Hematopoietic multipotent progenitor cell (in vitro differentiated cells): ENCODE results near the gene TMTC2. TPM values are rescaled to one million over a fixed set of nuclear protein-coding genes. Genes with fewer than 3 reads are reported as not detected.

Source experiments
- DNase-seq, 3 donors: peaks; one replicate each; pipeline ENCODE4 v3.0.0-alpha.2; 2011 to 2015; ENCODE audit warnings: low read depth in 2 of 3, low spot score in 2 of 3
- total RNA-seq: library from RNA; depleted of rRNA; stranded (reverse); fragments of >200 nt; gene quantifications from one replicate; pipeline ENCODE4 v1.2.3, GENCODE V29; 2012

TMTC2 gene
- total RNA-seq, 1 donor, result 2.7 TPM

DNA sequence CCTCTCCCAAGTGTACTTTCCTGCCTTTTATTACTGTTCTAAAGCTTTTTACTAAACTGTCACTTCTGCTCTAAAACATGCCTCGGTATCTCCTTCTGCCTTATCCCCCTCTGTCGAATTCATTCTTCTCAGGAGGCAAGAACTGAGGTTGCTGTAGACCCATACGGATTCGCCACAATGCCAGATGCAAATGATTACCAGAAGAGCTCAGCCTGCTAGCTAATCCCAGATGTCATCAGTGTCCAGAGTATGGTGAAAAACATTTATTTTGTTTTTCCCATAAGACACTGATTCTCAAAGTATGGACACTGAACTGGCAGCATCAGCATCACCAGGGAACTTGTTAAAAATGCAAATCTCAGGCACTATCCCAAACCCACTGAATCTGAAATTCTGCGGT, 359.3 kb downstream of the TMTC2 start:
- no peak for DNase-seq

DNA sequence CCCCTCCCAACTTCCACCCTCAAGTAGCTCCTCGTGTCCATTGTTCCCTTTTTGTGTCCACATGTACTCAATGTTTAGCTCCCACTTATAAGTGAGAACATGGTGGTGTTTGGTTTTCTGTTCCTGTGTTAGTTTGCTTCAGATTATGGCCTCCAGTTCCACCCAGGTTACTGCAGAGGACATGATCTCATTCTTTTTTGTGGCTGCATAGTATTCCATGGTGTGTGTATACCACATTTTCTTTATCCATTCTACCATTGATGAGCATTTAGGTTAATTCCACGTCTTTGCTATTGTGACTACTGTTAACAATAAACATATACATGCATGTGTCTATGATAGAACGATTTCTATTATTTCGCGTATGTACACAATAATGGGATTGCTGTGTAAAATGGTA, 362.6 kb downstream of the TMTC2 start:
- DNase-seq, result no peak

DNA sequence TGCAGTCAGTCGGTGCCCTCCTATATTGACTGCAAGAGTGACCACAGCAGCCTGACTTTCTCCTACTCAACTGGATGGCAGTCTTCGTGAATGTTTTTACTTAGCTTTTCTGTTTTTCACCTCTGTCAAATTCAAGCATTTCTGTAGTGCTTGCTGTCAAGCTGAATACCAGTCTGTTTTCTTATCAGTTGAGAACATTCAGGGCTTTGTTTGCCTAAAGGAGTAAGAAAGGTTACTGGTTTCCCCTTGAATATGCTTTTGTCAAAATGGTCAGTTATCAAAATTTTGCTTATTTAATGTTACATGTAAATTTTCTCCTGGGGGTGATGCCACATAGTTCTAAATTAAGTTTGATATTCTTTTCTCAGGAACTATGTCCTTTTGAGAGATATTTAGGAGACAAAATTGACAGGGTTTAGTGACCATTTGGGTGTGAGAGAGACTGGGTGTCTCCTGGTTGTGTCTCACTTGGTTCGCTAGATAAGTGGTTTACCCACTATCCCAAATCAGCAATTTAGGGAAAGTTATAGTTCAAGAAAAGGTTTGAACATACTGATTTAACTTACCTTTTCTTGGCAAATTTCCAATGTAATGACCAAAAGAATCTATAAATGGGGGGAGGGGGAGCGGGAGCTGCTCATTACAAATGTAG, 366.3 kb downstream of the TMTC2 start:
- peak in 1 of 3 donors; percentile 4 for DNase-seq

DNA sequence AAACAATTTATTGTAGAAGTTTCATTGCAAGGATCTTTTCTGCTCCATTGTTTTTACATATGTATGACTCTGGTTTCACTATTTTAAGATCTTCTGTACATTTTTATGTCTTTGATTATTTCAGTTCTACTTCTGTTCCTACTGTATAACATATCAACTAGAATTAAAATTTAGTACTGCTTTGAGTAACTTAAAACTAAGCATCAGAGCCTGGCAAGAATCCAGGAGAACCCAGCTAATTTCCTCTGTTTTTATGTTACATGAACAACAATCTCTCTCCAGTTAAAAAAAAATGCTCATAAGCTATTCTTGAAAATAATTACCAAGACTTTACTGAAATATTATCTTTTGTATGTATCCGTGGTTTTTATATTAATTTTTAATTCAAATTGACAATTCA, 370.7 kb downstream of the TMTC2 start:
- DNase-seq, result peak in 1 of 3 donors; percentile 10

DNA sequence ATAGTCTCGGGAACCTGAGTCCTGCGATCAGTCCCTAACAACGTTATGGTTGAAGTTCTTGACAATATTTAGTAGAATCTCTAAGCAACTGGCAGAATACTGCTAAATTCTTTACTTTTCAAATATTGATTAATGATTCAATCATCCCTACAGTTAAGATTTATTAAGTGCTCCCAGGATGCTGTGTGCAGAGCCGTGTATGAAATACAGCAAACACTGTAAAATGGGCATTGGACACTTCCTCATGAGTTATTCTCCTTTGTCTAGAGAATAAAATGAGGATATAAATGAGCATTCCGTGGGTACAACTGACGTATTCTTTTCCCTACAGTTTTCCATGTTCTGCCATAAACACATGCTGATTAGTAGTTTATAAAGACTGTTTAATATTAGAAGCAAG, 372.4 kb downstream of the TMTC2 start:
- DNase-seq, result no peak

DNA sequence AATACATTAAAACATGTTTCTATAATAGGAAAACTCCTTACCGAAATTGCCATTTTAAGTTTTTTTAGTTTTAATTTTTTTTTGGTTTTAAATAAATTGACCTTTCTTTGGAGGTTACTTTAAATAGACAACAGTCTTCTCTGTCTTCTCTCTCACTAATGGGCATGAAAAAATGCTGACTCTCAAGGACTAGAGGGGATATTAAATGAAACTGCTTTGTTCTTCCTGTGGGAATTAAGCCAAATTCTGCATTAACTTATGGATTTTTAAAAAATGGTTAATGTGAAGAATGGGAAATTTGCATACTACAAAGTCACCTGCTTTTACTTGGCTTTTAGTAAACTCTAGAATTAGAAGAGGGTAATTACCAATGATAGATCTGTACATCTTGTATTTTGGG, 378.9 kb downstream of the TMTC2 start:
- no peak for DNase-seq

DNA sequence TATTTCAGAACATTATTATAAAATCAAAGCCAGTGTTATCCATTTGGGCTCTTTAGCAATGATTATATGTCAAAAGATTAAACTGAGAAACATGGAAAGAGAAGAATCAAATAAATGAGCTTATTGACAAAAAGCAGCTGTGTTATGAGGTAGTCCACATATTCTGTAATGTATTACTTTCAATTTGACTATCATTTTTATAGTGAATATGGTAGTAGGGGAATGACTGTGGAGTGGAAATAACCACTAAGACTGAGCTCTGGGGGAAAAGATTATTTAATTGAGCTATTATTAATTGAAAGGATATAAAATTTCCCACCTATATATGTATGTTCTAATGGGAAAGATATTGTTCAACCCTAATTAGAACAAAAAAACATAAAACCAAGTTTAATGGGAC, 381.3 kb downstream of the TMTC2 start:
- no peak for DNase-seq

DNA sequence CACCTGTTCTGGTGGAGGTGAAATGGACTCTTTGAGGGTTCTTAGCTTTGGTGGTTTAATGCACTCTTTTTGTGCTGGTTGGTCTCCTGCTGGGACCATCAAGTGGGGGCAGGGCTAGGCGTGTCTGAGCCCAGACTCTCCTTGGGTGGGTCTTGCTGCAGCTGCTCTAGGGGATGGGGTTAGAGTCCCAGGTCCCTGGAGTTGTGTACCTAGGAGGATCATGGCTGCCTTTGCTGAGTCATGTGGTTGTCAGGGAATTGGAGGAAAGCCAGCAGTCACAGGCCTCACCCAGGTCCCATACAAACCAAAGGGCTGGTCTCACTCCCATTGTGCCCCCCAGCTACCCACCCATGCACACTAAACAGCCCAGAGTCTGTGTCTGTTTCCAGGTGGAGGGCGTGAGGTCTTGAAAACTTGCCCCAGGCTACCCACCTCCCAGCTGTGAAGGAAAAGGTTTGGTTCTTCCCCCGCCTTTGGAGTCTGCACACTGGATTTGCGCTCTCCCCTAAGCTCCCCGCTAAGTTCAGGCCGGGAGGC, 387.7 kb downstream of the TMTC2 start:
- DNase-seq, result no peak

DNA sequence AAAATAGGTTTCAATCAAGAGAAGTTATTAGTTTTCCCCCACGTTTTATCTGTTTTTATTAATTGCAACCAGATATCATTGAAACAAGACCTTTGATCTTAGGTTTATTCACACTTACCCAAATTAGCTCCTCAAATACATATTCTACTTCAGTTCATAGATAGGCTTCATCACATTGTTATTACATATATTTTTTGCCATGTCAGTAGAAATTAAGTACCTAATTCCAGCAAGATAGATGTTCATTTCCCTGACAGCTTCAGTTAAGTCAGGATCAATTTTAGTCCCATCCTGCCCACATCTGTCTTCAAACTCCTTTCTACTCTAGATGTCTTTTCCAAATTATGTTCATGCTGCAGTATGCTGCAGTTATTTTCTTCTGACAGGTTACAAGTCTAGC, 388.8 kb downstream of the TMTC2 start:
- no peak for DNase-seq

DNA sequence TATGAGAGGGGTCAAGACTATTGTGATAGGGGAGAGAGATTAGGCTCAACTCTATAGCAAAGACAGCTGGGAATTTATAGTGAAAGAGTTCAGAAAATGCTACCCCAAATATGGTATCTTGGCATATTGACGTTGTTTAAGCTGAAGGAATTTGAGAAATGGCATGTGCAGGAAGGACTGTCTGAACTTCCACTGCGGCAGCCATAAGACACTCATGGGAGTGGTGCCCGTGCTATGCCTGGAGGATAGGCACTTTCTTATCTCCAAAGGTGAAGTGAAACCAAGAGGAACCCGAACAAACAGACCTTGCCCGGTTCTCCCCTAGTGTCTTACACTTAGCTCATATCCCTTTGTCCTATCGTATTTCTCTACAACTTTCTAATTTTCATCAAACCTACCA, 390.3 kb downstream of the TMTC2 start:
- DNase-seq, result no peak

DNA sequence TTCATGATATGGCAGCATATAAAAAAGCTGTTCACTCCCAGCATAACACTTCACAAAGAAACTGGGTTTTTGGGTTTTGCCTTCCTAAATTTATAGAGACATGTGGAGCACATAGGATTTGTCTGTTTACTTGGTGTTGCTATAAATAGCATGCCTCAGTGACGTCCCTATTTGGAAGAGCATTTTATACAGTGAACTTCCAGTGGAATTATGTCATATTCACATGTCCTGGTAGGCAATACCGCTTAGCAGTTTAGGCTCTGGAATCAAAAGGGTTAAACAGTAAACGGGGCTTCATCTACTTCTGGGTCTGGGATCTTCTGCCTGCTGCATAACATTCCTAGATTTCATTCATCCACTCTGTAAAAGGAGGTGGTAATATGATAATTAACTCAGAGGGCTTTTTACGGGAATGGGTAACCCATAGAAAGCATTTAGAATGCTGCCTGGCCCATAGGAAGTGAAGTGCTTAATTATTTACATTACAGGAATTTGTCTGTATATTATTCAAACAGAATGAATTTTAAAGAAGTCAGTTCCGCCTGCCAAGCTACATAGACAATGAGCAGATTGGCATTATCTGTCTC, 396.1 kb downstream of the TMTC2 start:
- DNase-seq, result no peak

DNA sequence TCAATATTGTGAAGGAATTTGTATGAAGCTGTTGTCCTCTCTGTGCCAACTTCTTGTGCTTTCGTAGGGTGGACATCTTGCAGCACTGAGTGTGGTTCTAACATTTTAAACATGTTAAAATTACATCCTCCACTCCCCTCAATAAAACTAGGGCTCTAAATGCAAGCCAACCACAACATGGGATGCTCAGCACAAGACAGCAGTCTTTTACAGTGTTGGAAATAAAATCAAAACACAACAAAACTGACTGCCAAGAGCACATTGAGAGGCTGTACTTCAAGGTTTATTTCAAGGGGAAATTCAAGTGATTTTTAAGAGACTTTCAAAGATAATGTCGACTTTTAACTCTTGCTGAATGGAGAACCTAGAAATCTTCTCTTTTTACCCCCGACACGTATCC, 396.9 kb downstream of the TMTC2 start:
- no peak for DNase-seq

DNA sequence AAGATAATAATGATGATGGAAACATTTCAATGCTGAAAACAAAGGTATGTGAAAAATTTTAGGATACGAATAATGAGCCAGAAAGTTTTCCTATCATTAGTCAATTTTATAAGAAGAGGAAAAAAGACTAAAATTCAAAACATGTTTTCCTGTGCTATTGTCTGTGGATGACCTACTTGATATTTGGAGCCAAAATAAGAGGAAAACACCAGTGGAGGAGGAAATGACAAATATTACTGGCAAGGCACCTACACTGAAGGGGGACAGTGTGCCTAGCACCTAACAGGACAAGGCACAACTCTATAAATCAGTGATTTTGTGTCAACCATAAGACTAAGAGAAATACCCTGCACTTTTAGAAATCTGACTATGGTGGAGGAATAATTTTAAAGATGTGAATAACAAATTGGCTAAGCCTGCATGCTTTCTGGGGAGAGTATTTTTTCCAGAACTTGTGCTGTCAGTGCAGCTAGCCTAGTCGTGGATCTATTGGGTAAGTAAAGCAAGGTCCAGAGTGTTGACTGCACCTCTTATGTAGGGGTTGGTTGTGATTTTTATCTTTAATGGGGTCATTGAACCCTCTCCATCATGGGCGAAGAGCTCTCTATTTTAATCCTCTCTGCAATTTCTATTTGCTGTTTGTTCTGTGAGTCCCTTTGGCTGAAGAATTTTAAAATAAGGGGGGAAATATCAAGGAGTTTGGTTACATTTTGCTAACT, 398.0 kb downstream of the TMTC2 start:
- DNase-seq, result no peak

DNA sequence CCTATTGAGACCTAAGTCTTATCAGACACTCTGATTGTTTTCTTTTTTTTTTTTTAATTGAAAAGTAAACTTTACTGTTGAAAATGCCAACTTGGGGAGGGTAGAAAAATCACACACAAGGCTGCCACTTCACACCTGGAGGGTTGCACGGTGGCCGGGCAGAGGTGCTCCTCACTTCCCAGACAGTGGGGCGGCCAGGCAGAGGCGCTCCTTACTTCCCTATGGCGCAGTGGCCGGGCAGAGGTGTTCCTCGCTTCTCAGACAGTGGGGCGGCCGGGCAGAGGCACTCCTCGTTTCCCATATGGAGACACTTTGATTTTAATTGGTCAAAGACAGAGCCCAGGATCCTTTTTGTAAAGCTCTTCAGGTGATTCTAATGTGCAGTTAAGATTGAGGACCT, 399.3 kb downstream of the TMTC2 start:
- no peak for DNase-seq

DNA sequence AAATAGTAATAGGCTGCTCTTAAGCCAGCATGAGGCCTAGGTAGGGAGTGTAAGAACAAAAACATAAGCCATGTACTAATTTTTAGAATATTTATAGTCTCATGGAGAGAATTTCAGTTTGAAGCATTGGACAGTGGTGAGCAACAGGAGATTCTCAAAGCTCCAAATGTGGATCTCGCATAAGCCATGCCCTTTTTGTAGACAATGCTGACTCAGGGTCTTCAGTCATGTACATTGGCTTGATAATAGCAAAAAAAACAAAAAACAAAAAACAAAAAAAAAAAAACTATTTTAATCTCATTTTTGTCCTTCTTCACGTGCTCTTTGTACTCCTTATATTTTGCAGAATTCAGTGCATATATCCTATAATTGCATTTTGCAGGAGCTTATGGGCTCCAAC, 402.9 kb downstream of the TMTC2 start:
- DNase-seq, result no peak

DNA sequence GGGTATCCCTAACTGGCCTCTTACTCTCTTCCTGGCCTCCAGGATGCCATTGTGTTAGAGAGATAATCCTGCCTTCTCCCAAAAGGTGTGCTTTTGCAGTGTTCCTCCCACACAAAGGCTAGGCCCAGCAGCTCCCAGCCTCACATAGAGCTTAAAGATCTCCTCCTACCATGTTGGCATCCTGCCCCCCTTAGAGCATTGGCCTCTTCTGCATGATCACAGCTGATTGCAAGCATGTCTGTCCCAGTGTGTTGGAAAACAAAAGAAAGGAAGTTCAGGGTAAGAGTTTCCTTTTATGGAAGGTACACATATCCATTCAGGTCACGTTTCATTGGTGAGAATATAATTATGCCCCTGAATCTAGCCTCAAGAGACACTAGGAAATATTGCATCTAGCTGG, 405.4 kb downstream of the TMTC2 start:
- DNase-seq, result no peak

DNA sequence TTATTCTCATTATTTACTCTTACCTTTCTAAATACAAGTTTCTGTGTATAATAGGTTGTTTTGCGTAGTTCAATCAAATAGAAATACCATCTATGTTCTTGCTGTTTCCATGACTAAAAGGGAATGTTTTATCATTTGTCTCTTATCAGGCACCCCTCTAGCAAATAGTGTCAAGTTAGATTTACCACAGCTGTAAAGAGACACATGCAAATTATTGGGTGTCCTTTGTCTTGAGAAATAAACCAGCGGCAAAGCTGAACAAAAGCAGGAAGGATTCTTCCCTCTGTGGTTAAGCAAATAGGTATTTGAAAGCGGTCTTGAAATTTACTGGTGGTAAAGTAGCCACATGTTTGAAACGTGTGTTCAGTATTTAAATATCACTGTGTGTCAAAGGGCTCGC, 405.9 kb downstream of the TMTC2 start:
- DNase-seq, result no peak

DNA sequence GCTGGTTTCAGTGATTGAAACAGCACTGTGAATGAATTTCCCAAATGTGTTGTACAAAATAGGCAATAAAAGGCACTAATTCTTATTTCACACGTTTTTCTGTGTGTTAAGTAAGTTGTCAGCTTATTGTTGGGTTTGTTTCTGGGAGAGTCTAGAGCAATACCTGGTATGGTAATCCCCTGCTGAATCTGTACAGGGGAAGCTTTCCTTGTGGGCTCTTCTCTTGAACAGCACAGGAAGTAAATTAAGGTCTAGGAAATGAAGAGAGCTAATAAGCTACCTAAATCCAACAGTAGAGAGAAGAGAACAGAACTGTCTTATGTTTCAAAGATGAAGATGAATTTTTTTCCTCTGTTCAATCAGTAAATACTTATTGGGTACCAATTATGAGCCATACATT, 406.7 kb downstream of the TMTC2 start:
- DNase-seq, result no peak

DNA sequence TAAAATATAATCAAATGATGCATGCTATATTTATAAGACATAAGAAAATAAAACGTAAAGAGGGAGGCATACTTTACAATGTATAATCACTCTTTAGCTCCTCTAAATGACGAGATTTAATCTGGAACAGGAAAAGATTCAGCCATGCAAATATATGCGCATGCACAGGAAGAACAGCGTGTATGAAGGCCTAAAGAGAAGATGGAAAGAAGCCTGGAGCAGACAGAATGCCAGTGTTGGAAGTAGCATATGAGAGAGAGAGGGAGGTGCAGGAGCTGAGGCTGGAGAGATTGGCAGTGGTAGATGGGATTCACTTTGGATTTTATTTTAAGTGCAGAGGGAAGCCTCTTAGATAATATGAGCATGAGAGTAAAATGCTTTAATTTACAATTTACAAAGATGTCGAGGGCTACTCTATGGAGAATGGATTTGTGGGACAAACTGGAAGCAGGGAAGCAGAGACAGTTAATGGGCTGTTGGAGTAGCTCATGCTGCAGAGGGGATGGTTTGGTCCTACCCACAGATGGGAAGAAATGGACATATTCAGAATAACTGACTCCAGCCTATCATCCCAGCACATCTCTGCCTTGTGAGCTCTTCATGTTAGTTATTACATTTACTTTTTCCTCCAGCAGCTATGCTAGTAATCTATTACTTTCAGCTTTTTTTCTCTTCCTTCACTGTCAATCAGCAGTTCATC, 411.1 kb downstream of the TMTC2 start:
- no peak for DNase-seq

DNA sequence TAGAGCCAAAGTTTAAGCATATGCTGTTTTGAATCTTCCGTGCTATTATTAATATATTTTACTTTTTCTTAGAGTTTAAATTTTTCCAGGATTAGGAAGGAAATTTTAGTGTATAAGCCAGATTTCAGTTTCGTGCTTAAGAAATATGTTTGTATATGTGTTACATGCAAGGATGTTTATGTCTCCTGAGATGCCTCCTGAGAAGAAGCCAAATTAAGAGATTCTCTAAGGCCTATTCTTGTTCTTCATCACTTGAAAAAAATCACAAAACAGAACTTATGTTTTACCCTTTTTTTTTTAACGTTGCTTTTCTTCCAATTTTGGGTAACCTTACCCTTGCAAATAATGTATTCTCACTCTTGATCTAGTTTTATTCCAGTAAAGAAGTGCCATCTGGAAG, 412.7 kb downstream of the TMTC2 start:
- DNase-seq, result no peak

DNA sequence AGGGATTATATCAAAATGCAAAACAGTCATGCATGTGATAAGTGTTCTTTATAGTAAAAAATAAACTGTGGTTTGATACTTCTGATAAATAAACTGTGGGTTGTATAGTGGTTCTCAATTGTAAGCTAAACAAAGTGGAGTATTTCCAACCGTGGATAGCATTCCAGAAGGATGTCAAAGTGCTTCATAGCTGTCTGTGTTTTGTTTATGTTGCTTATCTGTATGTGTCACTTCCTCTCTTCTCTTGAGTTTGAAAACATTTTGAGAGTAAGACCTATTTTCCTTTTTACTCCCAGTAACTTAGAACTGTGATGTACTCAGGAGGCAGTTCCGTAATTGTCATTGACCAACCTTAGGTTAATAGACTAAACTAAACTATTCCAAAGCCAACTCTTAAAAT, 415.8 kb downstream of the TMTC2 start:
- no peak for DNase-seq
